Activated naive CD4-positive, alpha-beta T cell treated with anti-CD3 and anti-CD28 coated beads, Interleukin-2, amount 50 U/mL, for 72 hours (primary cell): Measurements from ENCODE around the gene LYRM4. TPM values are rescaled to one million over a fixed set of nuclear protein-coding genes. Genes with fewer than 3 reads are reported as not detected.

ENCODE experiments used
- ATAC-seq, 2 donors: fragments of 150-1000 bp; cut with Tn5 transposase; 2 replicates each; pipeline ENCODE4 v1.10.0; 2021; ENCODE audit warnings: mild to moderate bottlenecking in 2 of 2, moderate library complexity in 2 of 2
- DNase-seq, 2 donors: peaks; one replicate each; pipeline ENCODE4 v3.0.0; 2021 to 2022; ENCODE audit warnings: low spot score in 2 of 2
- H3K27ac Mint-ChIP-seq, 2 donors: one replicate each; pipeline ENCODE4 v1.8.0; 2022; ENCODE audit warnings: mild to moderate bottlenecking in 2 of 2, mixed read lengths in 2 of 2
- H3K36me3 Mint-ChIP-seq, 2 donors: one replicate each; pipeline ENCODE4 v1.8.0; 2022; ENCODE audit warnings: mixed read lengths in 2 of 2
- H3K9me3 Mint-ChIP-seq, 2 donors: one replicate each; pipeline ENCODE4 v1.8.0; 2022; ENCODE audit warnings: mixed read lengths in 2 of 2
- total RNA-seq, 2 donors: library from RNA; stranded (reverse); gene quantifications; one replicate each; pipeline ENCODE4 v1.2.3, GENCODE V29; 2022

Gene LYRM4
- total RNA-seq, 2 donors from 2014 or later: 32.7 to 40.7 TPM

DNA sequence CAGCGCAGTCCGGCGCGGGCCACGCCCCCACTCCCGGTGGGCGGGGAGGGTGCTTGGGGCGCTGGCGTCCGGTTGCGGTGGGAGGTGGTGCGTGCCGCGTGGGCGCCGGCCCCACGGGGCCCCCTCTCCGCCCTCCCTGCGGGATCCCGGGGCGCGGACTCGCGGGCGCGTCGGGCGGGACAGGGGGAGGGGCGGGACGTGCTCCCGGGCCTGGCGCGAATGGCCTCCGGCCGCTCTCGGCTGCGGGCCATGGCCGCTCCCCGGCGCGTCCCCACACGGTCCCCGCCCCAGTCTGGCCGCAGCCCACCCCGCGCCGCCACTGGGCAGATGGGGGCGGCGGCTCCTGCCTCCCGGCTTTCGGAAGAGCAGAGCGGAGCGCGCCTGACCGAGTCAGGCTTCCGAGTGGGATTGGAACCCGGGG is 176.4 kb downstream of the LYRM4 start:
- ATAC-seq: peak in 1 of 2 donors; percentile 38

DNA sequence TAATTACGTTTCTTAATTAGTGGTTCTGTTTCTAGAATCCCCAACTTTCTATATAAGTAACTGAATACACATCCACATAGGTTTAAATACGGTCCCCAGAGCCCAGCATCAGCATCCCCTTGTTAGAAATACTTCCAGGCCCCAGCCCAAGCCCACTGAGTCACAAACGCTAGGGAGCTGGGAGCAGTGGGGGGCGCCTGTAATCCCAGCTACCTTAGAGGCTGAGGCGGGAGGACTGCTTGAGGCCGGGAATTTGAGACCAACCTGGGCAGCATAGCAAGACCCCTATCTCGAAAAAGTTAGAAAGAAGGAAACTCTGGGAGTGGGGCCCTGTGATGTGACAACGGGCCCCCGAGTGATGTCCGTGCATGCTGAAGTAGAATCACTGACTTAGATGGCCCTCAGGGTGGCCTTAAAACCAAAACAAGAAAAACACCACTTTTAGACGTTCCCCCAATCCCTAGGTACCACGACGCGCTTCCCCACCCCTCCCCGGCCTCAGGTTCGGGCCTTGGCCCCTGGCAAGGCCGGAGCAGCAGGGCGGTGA is 176.9 kb downstream of the LYRM4 start:
- no peak overlapping the region for H3K27ac Mint-ChIP-seq
- peaks cover 0 to 4% of the 10 kb centered on the region in 2 donors for H3K9me3 Mint-ChIP-seq
- no peak for ATAC-seq
- peaks cover 0 to 13% of the 10 kb centered on the region in 2 donors for H3K36me3 Mint-ChIP-seq
- DNase-seq: no peak

More for the DNA sequence above, 176.4 kb downstream of the LYRM4 start:
- peaks cover 0 to 2% of the 10 kb centered on the region in 2 donors for H3K9me3 Mint-ChIP-seq
- no peak overlapping the region for H3K27ac Mint-ChIP-seq
- H3K36me3 Mint-ChIP-seq: peaks cover 0 to 13% of the 10 kb centered on the region in 2 donors
- no peak for DNase-seq

DNA sequence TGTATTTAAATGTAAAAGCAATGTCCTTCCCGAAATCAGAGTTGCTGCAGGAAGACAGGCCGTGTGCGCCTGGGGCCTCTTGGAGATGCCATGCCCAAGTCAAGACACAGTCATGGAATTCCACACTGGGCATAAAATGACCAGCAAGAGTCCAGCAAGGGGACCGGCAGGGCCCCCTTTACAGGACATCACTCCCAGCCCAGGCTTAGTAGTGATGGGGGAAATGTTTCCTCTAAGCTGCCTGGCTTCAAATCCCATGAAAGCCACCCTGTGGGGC is 177.5 kb downstream of the LYRM4 start:
- Mint-ChIP-seq H3K9me3 (peaks cover 0 to 4% of the 10 kb centered on the region in 2 donors), H3K36me3 (peaks cover 0 to 13% of the 10 kb centered on the region in 2 donors), H3K27ac (no peak overlapping the region)
- ATAC-seq (no peak), DNase-seq (no peak)

DNA sequence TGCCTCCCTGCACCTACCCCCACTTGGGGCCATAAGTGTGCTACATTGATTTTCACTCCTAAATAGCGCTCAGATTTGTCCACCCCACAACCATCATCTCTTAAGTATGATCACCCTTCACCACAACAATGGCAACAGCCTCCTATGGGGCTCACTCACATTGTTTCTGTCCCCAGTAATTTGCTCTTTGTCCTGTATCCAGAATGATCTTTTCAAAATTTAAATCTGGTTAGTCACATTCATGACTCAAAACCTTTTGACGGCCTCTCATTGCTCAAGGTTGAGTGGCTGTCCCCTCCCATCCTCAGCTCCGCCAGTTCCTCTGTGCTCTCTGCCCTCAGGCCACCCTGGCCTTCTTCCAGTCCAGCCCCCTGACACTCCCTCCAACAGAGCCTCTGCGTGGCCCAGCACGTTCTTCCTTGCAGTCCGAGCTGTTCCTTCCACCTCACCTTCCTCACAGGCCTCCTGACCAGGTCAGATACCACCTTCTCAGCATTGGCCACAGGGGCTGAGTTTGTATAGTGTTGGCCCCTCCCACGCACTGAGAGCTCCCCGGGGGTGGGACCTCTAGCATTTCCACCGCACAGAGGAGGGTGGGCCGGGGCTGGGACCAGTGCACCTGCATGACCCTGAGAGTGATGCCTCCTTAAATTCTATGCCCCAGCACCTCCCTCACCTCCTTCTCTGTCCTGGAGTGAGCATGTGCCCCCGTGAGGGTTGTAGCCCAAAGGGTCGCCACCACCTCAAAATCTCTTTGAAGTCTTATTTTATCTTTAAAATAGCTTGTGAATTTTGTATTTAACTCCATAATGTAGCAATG is 178.1 kb downstream of the LYRM4 start:
- DNase-seq (no peak), ATAC-seq (no peak)
- peaks cover 0 to 13% of the 10 kb centered on the region in 2 donors for H3K36me3 Mint-ChIP-seq
- peaks cover 0 to 4% of the 10 kb centered on the region in 2 donors for H3K9me3 Mint-ChIP-seq
- no peak overlapping the region for H3K27ac Mint-ChIP-seq

DNA sequence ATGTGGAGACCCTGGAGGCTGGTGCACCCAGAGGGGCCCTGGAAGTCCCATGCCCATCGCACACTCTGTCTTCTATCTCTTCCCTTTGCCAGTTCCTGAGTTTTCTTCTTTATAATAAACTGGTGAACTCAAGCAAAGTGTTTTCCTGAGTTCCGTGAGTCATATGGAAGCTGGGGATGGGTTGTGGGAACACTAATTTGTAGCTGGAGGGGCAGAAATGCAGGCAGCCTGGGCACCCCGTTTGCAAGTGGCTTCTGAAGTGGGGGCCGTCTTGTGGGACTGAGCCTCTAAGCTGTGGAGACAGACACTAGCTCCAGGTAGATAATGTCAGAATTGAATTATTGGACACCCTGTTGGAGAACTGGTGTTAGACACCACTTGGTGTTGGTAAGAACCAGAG is 178.8 kb downstream of the LYRM4 start:
- no peak overlapping the region for H3K27ac Mint-ChIP-seq
- no peak for ATAC-seq
- no peak for DNase-seq
- peaks cover 0 to 14% of the 10 kb centered on the region in 2 donors for H3K36me3 Mint-ChIP-seq
- peaks cover 0 to 4% of the 10 kb centered on the region in 2 donors for H3K9me3 Mint-ChIP-seq

DNA sequence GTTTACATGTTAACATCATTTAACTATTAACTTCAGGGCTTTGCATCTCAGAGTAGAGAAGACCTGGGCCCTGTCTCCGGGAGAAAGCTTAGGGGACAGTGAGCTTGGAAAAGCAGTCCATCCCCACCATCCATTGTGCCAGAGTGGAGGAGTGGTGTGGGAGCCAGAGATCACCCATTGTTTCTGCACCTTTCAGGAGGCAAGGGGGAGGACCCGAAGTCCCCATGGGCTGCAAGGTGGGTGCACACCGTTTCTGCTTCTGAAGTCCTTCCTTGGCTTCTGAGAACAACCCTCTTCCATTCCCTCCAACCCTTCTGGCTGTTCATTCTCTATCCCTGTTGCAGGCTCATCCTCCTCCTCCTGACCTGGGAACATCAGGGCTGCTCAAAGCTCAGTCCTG is 179.6 kb downstream of the LYRM4 start:
- peaks cover 0 to 16% of the 10 kb centered on the region in 2 donors for H3K36me3 Mint-ChIP-seq
- no peak for ATAC-seq
- no peak for DNase-seq
- peaks cover 0 to 4% of the 10 kb centered on the region in 2 donors for H3K9me3 Mint-ChIP-seq
- no peak overlapping the region for H3K27ac Mint-ChIP-seq

DNA sequence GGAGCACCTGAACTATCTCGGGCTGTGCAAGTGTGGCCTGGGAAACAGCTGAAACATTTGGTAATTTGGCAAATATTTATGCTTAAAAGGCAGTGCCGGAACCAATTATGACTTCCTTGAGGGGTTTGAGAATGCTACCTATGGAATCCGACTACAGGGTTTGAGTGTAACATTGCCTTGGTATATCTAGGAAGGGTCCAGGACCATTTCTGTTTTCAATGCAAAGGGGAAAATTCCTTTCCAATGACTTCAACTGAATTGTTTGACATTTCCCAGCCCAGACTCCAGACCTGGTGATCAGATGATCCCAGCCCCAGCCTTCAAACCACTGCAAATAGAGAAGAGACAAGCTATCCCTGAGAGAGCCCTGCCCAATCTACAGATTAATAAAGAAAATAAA is 180.2 kb downstream of the LYRM4 start:
- Mint-ChIP-seq H3K36me3 (peaks cover 0 to 15% of the 10 kb centered on the region in 2 donors), H3K9me3 (peaks cover 0 to 4% of the 10 kb centered on the region in 2 donors), H3K27ac (no peak overlapping the region)
- DNase-seq: no peak
- no peak for ATAC-seq

DNA sequence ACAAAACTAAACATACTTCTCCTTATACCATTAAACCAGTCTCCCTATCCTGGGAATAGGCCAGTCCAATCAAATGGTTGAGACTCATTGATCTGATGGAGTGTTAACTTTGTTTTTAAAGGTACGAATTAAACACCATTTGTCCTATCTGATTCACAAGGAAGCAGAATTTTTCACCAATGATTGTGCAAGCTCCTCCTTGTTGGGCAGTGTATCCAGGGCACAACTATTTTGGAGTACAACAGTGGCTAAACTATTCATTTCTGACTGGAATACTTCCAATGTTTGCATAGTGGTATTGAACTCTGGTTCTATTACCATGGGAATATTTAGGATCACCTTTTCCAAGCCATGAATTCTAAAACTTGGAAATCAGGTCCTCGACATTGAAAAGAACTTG is 181.1 kb downstream of the LYRM4 start:
- H3K36me3 Mint-ChIP-seq: peaks cover 0 to 15% of the 10 kb centered on the region in 2 donors
- DNase-seq: no peak
- H3K9me3 Mint-ChIP-seq: peaks cover 0 to 4% of the 10 kb centered on the region in 2 donors
- ATAC-seq: no peak
- no peak overlapping the region for H3K27ac Mint-ChIP-seq

DNA sequence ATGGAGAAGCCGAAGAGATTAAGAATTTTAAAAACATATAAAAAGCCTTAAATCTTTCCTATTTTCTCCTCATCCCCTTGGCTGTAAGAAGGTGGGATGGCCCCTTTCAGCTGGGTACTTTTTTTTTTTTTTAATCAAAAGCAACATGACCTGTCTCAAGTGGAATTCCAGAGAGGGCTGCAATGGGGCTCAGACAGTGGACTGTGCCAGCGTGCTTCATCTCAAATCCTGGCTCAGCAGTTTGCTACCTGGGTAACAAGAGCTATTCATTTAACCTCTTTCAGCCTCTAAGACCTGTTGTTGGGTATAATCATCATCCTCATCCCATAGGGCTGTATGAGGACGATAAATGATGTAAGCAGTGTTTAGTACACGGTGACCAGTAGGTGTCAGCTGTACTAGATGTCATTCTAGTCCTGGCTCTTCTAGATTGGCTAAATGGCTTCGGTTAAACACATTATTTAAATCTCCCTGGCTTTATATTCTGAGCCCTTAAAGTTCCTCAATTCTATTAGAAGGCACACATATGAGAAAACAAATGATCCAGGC is 182.6 kb downstream of the LYRM4 start:
- no peak for ATAC-seq
- no peak for DNase-seq
- Mint-ChIP-seq H3K27ac (no peak overlapping the region), H3K9me3 (peaks cover 0 to 4% of the 10 kb centered on the region in 2 donors), H3K36me3 (peaks cover 0 to 8% of the 10 kb centered on the region in 2 donors)

DNA sequence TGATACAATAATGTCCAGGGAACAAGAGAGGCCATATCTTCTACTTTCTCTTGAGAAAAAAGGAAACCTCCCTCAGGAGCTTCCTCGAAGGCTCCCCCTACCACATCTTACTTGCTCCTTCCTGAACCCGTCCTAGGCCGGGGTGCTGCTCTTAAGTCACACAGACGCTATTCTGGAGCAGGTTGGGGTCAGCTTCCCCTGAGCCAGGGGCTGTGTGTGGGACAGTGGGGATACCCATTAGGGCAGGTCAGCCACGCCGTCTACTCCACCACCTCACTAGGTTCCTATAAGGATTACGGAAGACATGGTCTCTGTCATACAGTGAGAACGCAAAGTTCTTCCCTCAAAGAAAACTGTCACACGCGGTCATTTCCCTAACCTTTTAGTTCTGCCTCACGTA is 183.8 kb downstream of the LYRM4 start:
- ATAC-seq (no peak), DNase-seq (no peak)
- Mint-ChIP-seq H3K9me3 (peaks cover 0 to 4% of the 10 kb centered on the region in 2 donors), H3K36me3 (peaks cover 0 to 8% of the 10 kb centered on the region in 2 donors), H3K27ac (no peak overlapping the region)

DNA sequence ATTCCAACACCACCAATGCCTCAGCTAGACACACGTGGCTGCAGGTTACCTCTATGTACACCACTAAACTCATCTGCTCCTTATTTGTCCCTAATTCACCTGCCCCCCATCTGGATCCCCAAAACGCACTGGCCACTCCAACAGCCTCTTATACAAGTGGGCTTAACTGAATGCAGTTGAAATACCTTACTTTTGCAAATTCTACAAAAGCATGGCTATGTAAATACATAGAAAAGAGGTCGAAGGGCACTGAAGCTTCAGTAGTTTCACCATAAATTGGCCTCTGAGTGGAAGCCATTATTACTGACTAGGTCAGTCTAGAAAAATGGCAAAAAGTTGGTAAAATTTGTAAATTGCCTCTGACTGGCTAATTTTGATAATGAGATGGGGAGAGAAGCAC is 186.8 kb downstream of the LYRM4 start:
- ATAC-seq (no peak), DNase-seq (no peak)
- H3K9me3 Mint-ChIP-seq: no peaks in the 10 kb centered on the region
- no peak overlapping the region for H3K27ac Mint-ChIP-seq
- peaks cover 0 to 8% of the 10 kb centered on the region in 2 donors for H3K36me3 Mint-ChIP-seq

DNA sequence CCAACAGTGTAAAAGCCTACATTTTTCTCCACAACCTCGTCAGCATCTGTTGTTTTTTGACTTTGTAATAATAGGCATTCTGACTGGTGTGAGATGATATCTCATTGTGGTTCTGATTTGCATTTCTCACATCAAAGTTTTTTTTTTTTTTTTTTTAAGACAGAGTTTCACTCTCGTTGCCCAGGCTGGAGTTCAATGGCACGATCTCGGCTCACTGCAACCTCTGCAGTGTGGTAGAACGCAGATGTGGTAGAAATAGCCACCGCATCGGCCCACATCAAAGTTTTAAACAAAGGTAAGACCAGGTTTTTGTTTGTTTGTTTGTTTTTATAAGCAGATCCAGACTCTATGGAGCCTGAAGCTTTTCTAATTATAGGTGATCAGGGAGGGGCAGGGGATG is 188.3 kb downstream of the LYRM4 start:
- DNase-seq: no peak
- peaks cover 0 to 8% of the 10 kb centered on the region in 2 donors for H3K36me3 Mint-ChIP-seq
- no peak overlapping the region for H3K27ac Mint-ChIP-seq
- no peak for ATAC-seq
- H3K9me3 Mint-ChIP-seq: no peaks in the 10 kb centered on the region

DNA sequence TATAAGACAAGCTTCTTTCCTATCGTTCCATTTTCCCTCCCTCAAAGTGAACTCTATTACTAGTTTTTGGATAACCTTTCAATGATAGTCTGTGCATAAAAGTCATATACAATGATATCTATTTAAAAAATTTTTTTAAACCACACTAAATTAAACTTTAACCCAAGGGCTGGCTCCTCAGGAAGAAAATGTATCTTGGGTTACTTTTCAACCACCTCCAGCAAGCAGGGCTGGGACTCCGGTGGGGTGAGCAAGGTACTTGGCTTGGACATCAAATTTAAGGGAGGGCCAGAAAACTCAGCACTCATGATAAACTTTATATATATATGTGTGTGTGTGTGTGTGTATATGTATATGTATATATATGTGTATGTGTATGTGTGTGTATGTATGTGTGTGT is 189.5 kb downstream of the LYRM4 start:
- DNase-seq (no peak), ATAC-seq (no peak)
- Mint-ChIP-seq H3K36me3 (peaks cover 0 to 4% of the 10 kb centered on the region in 2 donors), H3K27ac (no peak overlapping the region), H3K9me3 (peaks cover 0 to 4% of the 10 kb centered on the region in 2 donors)

DNA sequence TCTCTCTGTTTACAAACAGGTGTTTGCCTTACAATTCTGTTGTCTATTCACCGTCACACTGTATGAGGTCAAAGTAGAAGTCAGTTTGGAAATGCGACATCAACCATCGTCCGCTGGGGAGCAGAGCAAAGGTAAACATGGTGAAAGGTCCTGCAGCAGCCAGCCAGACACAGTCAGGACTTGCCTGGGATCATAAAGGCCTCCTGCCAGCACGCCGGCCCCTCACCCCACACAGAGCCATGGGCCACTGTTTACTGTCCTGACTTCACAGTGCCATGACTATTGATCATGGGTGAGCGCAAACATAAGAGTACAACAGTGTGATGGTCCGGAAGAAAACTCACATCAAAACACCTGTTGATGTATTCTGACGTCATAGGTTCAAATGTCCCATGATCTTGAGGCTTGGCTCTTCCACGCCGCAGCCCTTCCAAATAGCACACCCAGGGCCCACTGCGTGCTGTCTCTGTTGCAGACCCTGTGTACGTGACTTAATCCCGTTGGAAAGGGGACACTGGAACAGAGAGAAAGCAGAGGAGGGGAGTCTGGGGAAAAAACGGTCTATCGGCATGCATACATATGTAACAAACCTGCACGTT is 192.5 kb downstream of the LYRM4 start:
- peaks cover 0 to 4% of the 10 kb centered on the region in 2 donors for H3K36me3 Mint-ChIP-seq
- H3K27ac Mint-ChIP-seq: no peak overlapping the region
- no peak for DNase-seq
- H3K9me3 Mint-ChIP-seq: peaks cover 0 to 4% of the 10 kb centered on the region in 2 donors
- ATAC-seq: no peak

DNA sequence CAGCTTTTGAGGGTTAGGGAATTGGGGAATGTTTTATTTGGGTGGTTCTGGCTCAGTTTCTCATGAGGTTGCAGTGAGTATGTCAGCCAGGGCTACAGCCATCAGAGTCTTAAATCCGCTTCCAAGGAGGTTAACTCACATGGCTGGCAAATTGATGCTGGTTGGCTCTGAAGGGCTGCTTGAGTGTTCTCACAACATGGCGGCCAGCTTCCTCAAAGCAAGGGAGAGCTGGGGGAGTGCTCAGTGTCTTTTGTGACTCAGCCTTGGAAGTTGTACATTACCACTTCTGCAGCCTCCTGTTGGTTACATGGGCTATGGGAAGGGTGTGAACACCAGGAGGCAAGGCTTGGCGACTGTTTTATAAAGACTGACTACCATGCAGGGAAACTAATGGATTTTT is 193.4 kb downstream of the LYRM4 start:
- Mint-ChIP-seq H3K36me3 (peaks cover 0 to 4% of the 10 kb centered on the region in 2 donors), H3K9me3 (peaks cover 0 to 4% of the 10 kb centered on the region in 2 donors), H3K27ac (no peak overlapping the region)
- DNase-seq (no peak), ATAC-seq (no peak)

DNA sequence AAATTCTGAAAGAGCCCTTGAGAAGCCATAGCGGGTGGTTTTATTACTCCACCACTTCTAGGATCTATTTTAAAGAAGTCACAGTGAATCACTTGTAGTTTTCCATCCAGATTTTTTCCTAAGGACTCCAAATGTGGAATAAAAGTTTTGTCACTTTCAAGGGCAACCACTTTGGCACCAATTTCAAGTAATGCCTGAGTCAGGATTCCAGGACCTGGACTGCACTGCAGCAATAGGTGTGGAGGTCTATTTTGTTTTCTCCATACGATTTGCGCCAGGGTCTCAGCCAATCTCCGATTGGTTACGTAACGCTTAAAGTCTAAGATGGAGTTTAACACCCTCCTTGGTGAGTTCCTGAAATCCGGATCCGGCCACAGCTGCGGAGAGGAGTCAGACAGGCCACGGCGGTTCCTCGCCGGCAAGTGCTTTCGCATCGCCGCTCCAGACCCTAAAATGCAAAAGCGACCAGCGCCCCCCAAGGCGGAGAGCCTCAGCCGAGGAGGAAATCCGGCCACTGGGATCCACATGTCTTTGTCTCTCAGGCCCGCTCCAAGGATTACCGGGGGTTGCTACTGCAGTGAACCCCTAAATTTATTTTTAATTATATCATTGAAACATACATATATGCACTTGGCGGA is 194.2 kb downstream of the LYRM4 start:
- Mint-ChIP-seq H3K27ac (no peak overlapping the region), H3K9me3 (peaks cover 0 to 4% of the 10 kb centered on the region in 2 donors), H3K36me3 (peaks cover 0 to 4% of the 10 kb centered on the region in 2 donors)
- ATAC-seq: no peak
- DNase-seq: no peak

DNA sequence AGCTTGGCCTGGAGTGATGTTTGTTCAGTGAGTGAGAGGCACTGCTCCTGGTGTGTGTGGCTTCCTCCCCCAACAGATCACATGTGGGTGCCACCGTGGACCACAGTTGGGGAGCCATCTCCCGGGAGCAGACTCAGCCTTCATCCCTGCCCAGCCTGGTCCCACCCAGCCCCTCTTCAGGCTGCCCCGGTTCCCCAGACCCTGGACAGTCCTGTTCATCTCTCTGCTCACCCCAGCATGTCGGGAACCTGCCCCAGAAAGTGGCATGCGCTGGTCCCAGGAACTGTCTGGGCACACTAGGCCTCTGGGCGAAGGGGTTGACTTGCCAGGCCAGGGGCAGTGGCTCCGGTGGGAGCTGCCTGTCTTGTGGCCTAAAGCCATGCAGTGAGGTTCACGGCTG is 197.1 kb downstream of the LYRM4 start:
- Mint-ChIP-seq H3K36me3 (peaks cover 0 to 4% of the 10 kb centered on the region in 2 donors), H3K27ac (no peak overlapping the region)

More for the DNA sequence above, 197.1 kb downstream of the LYRM4 start:
- ATAC-seq (no peak), DNase-seq (no peak)
- peaks cover 0 to 4% of the 10 kb centered on the region in 2 donors for H3K9me3 Mint-ChIP-seq
